ENCODE measurements around the gene STK31.

STK31 gene

DNA sequence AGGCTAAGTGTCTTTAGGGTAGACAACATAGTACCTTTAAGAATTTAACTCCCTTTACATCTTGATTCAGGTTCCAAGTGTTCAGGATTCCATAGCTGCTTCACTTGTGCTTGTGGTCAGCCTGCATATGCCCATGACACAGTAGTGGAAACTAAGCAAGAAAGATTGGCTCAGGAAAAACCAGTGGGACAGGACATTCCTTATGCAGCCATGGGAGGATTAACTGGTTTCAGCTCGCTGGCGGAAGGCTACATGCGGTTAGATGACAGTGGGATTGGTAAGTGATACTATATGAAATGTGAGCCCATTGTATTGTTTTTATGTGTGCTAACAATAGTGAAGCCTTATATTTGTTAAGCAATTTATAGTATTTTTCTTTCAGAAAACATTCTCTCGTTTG, 18.7 kb upstream of the STK31 start:
- peaks cover 18% of the 10 kb centered on the region for H3K79me2 ChIP-seq (ENCODE audit: insufficient read depth, low read length)
- no peaks in the 10 kb centered on the region for H3F3A ChIP-seq (ENCODE audit: low read depth)
- peaks cover 51% of the 10 kb centered on the region for H3K36me3 ChIP-seq (ENCODE audit: insufficient read depth, low read length)
- peaks cover 5% of the 10 kb centered on the region for H3K9me3 ChIP-seq (ENCODE audit: insufficient read depth, low read depth, low read length)
- no peaks in the 10 kb centered on the region for H3K9me2 ChIP-seq (replicated peaks; ENCODE audit: low read depth, low read length)
- H3K4me2 ChIP-seq (ENCODE audit: low read depth, low read length, poor library complexity, severe bottlenecking), result no peak overlapping the region
- peaks cover 7% of the 10 kb centered on the region for H4K20me1 ChIP-seq (ENCODE audit: insufficient read depth, low read length, poor library complexity, severe bottlenecking)
- no peak overlapping the region for H2AFZ ChIP-seq (ENCODE audit: low read length)
- no peaks in the 10 kb centered on the region for H3K27me3 ChIP-seq (ENCODE audit: insufficient read depth, low read length, poor library complexity, severe bottlenecking)
- no peaks in the 10 kb centered on the region for H3K4me1 ChIP-seq (ENCODE audit: insufficient read depth, low read length, poor library complexity, severe bottlenecking)
- no peak overlapping the region for H3K9ac ChIP-seq (ENCODE audit: low read depth, low read length, poor library complexity, severe bottlenecking)
- TF ChIP-seq EZH2phosphoT487 (IDR thresholded peaks at IDR 0.05; ENCODE audit: borderline replicate concordance), result no peak
- TF ChIP-seq, protein P1, sequence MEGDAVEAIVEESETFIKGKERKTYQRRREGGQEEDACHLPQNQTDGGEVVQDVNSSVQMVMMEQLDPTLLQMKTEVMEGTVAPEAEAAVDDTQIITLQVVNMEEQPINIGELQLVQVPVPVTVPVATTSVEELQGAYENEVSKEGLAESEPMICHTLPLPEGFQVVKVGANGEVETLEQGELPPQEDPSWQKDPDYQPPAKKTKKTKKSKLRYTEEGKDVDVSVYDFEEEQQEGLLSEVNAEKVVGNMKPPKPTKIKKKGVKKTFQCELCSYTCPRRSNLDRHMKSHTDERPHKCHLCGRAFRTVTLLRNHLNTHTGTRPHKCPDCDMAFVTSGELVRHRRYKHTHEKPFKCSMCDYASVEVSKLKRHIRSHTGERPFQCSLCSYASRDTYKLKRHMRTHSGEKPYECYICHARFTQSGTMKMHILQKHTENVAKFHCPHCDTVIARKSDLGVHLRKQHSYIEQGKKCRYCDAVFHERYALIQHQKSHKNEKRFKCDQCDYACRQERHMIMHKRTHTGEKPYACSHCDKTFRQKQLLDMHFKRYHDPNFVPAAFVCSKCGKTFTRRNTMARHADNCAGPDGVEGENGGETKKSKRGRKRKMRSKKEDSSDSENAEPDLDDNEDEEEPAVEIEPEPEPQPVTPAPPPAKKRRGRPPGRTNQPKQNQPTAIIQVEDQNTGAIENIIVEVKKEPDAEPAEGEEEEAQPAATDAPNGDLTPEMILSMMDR (conservative IDR thresholded peaks at IDR 0.05; ENCODE audit: low read length), result no peak
- no peak overlapping the region for H3K4me3 ChIP-seq (ENCODE audit: low read length, poor library complexity, severe bottlenecking)

DNA sequence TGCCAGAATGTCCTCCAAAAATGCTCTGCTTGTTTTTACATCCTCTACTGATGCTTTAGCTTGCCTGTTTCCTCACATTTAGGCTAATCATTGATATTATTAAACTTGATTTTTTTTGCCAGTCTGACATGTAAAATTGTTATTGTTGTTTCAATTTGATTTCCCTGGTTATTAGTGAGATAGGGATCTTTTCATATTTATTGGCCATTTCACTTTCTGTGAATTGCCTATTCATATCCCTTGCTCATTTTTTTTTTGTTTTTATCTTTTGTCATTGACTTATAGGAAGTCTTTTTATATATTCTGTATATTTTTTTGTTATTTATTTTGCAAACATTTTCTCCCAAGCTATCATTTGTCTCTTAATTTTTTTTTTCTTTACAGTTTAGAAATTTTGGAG, 16.8 kb upstream of the STK31 start:
- Histone ChIP-seq H3K4me2 (ENCODE audit: low read depth, low read length, poor library complexity, severe bottlenecking) (no peak overlapping the region), H3K27me3 (ENCODE audit: insufficient read depth, low read length, poor library complexity, severe bottlenecking) (no peaks in the 10 kb centered on the region), H3K9me3 (ENCODE audit: insufficient read depth, low read depth, low read length) (peaks cover 5% of the 10 kb centered on the region), H3K36me3 (ENCODE audit: insufficient read depth, low read length) (peaks cover 53% of the 10 kb centered on the region), H2AFZ (ENCODE audit: low read length) (no peak overlapping the region), H3K9me2 (replicated peaks; ENCODE audit: low read depth, low read length) (no peaks in the 10 kb centered on the region), H3F3A (ENCODE audit: low read depth) (no peaks in the 10 kb centered on the region), H3K4me1 (ENCODE audit: insufficient read depth, low read length, poor library complexity, severe bottlenecking) (peaks cover 4% of the 10 kb centered on the region), H4K20me1 (ENCODE audit: insufficient read depth, low read length, poor library complexity, severe bottlenecking) (peaks cover 7% of the 10 kb centered on the region), H3K9ac (ENCODE audit: low read depth, low read length, poor library complexity, severe bottlenecking) (no peak overlapping the region), H3K4me3 (ENCODE audit: low read length, poor library complexity, severe bottlenecking) (no peak overlapping the region), H3K79me2 (ENCODE audit: insufficient read depth, low read length) (peaks cover 7% of the 10 kb centered on the region; the same call in 1 of the 2 replicates)
- TF ChIP-seq, protein P1 (conservative IDR thresholded peaks at IDR 0.05; ENCODE audit: low read length), result no peak
- TF ChIP-seq EZH2phosphoT487 (IDR thresholded peaks at IDR 0.05; ENCODE audit: borderline replicate concordance), result no peak

DNA sequence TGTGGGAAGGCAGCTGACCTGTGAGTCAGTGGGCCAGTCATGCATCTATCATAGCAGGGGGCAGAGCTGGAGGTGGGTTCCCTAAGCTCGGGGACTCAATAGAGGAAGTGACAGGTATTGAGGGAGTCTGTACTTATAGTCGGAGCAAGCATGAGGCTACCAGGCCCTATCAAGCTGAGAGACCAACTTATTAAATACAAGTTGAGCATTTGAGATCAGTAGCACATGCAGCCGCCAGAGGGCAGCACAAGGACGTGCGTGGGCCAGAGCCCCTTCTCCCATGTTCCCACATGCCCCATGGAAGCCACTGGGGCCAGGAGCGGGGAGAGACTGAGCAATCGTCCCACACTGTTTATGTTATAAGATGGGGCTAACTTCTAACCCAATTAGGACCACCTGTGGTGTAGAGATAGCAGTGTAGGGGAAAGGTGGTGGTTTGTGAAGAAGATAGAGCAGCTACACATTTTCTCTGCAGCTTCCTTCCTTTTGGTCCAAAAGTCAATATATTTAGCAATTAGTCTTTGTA, 13.0 kb upstream of the STK31 start:
- Histone ChIP-seq H2AFZ (ENCODE audit: low read length) (no peak overlapping the region), H3K9me3 (ENCODE audit: insufficient read depth, low read depth, low read length) (peaks cover 5% of the 10 kb centered on the region), H3K36me3 (ENCODE audit: insufficient read depth, low read length) (peaks cover 52% of the 10 kb centered on the region), H3F3A (ENCODE audit: low read depth) (no peaks in the 10 kb centered on the region), H3K27me3 (ENCODE audit: insufficient read depth, low read length, poor library complexity, severe bottlenecking) (no peaks in the 10 kb centered on the region), H3K4me1 (ENCODE audit: insufficient read depth, low read length, poor library complexity, severe bottlenecking) (peaks cover 4% of the 10 kb centered on the region), H3K9ac (ENCODE audit: low read depth, low read length, poor library complexity, severe bottlenecking) (peak overlapping the region; percentile 16), H3K4me2 (ENCODE audit: low read depth, low read length, poor library complexity, severe bottlenecking) (no peak overlapping the region), H3K4me3 (ENCODE audit: low read length, poor library complexity, severe bottlenecking) (no peak overlapping the region), H3K9me2 (replicated peaks; ENCODE audit: low read depth, low read length) (no peaks in the 10 kb centered on the region), H4K20me1 (ENCODE audit: insufficient read depth, low read length, poor library complexity, severe bottlenecking) (no peaks in the 10 kb centered on the region), H3K79me2 (ENCODE audit: insufficient read depth, low read length) (no peaks in the 10 kb centered on the region)
- TF ChIP-seq EZH2phosphoT487 (IDR thresholded peaks at IDR 0.05; ENCODE audit: borderline replicate concordance), result no peak
- TF ChIP-seq, protein P1 (conservative IDR thresholded peaks at IDR 0.05; ENCODE audit: low read length), result peak; percentile 95
